ENCODE data around the gene FAM210A. TPM values are rescaled to one million over a fixed set of nuclear protein-coding genes. Genes with fewer than 3 reads are reported as not detected.
"Not testable (repeated sequence)": the region's sequence is repeated elsewhere in the genome, so short reads cannot be mapped to it uniquely, and the experiment has no call there.

FAM210A gene
- total and polyA plus RNA-seq, 8 donors, result 1.4 to 35.0 (median 3.9) TPM

- no peak for TF ChIP-seq POLR2A (IDR thresholded peaks at IDR 0.05)
- Histone ChIP-seq H3K4me1 (no peaks in the 10 kb centered on the region), H3K27ac (no peak overlapping the region), H3K4me3 (no peak overlapping the region), H3K36me3 (peaks cover 25 to 100% (median 89%) of the 10 kb centered on the region in 4 donors), H3K9me3 (peaks cover 0 to 12% (median 4%) of the 10 kb centered on the region in 4 donors), H3K27me3 (no peaks in the 10 kb centered on the region)
- no peak for DNase-seq
- intact Hi-C loops (cut with DNase I; ENCODE audit: low total_unique reads), result no loop called here
These were observed 33.7 kb upstream of the FAM210A start for GRCh38 chr18:13760047-13760446.

GRCh38 chr18:13758622-13759021 lies 32.3 kb upstream of the FAM210A start:
- Histone ChIP-seq H3K4me3 (no peak overlapping the region), H3K27ac (no peak overlapping the region), H3K4me1 (no peaks in the 10 kb centered on the region), H3K36me3 (peaks cover 29 to 100% (median 95%) of the 10 kb centered on the region in 4 donors), H3K9me3 (peaks cover 0 to 5% (median 0%) of the 10 kb centered on the region in 4 donors), H3K27me3 (no peaks in the 10 kb centered on the region)
- TF ChIP-seq POLR2AphosphoS5 (IDR thresholded peaks at IDR 0.05) (no peak), POLR2A (IDR thresholded peaks at IDR 0.05) (no peak), EP300 (IDR thresholded peaks at IDR 0.05) (no peak), CTCF (IDR thresholded peaks at IDR 0.05) (no peak)
- intact Hi-C loops (cut with DNase I; ENCODE audit: low total_unique reads), result no loop called here
- WGBS, 5 donors, result 68 to 88% (median 85%) methylated on average over 1 of the region's 1 CpG
- no peak for DNase-seq

- no peak for DNase-seq
- Histone ChIP-seq H3K9me3 (no peaks in the 10 kb centered on the region), H3K27me3 (no peaks in the 10 kb centered on the region), H3K36me3 (peaks cover 35 to 100% (median 95%) of the 10 kb centered on the region in 4 donors), H3K4me1 (no peaks in the 10 kb centered on the region), H3K27ac (no peak overlapping the region), H3K4me3 (no peak overlapping the region)
- intact Hi-C loops (cut with DNase I; ENCODE audit: low total_unique reads), result no loop called here
- TF ChIP-seq POLR2A (IDR thresholded peaks at IDR 0.05) (no peak), CTCF (IDR thresholded peaks at IDR 0.05) (no peak), POLR2AphosphoS5 (IDR thresholded peaks at IDR 0.05) (no peak), EP300 (IDR thresholded peaks at IDR 0.05) (no peak)
These were observed 30.3 kb upstream of the FAM210A start for GRCh38 chr18:13756671-13757070.

GRCh38 chr18:13756261-13756660 lies 29.9 kb upstream of the FAM210A start:
- Histone ChIP-seq H3K36me3 (peaks cover 36 to 100% (median 95%) of the 10 kb centered on the region in 4 donors), H3K27ac (no peak overlapping the region), H3K9me3 (no peaks in the 10 kb centered on the region), H3K27me3 (no peaks in the 10 kb centered on the region), H3K4me1 (no peaks in the 10 kb centered on the region), H3K4me3 (no peak overlapping the region)
- no peak for TF ChIP-seq EP300 (IDR thresholded peaks at IDR 0.05)
- no peak for TF ChIP-seq POLR2A (IDR thresholded peaks at IDR 0.05)
- TF ChIP-seq POLR2AphosphoS5 (IDR thresholded peaks at IDR 0.05), result no peak
- TF ChIP-seq CTCF (IDR thresholded peaks at IDR 0.05), result no peak
- 95 to 100% (median 97%) methylated on average over 2 of the region's 2 CpGs for WGBS, 5 donors
- DNase-seq, result no peak
- intact Hi-C loops (cut with DNase I; ENCODE audit: low total_unique reads), result no loop called here

- H3K36me3 ChIP-seq, result peaks cover 49 to 98% (median 96%) of the 10 kb centered on the region in 4 donors
- intact Hi-C loops (cut with DNase I; ENCODE audit: low total_unique reads), result not testable (repeated sequence)
- 94 to 100% (median 98%) methylated on average over 3 of the region's 3 CpGs for WGBS, 5 donors
These were observed 25.2 kb upstream of the FAM210A start for GRCh38 chr18:13751599-13751998.

More at GRCh38 chr18:13751599-13751998, 25.2 kb upstream of the FAM210A start:
- not testable (repeated sequence) for H3K27me3 ChIP-seq, DNase-seq, H3K27ac ChIP-seq, H3K9me3 ChIP-seq, H3K4me3 ChIP-seq, H3K4me1 ChIP-seq

All from stomach (tissue), 9 donors.